SU-DHL-6 (cell line): ENCODE data around the gene RNF5.

Experiments used
- EZH2phosphoT487 ChIP-seq: fragments of 200-600 bp; sonication (generic), shearing (Covaris generic); conservative IDR thresholded peaks from 2 replicates; pipeline ENCODE4 v1.6.1; 2018; ENCODE audit warnings: mild to moderate bottlenecking, antibody characterized with exemption, low read length, moderate library complexity, mixed read lengths
- TF ChIP-seq, protein P1 (sequence below): fragments of 200-600 bp; sonication (generic); IDR thresholded peaks from one replicate; pipeline ENCODE4 v1.5.1; 2017; ENCODE audit warnings: antibody characterized with exemption, mild to moderate bottlenecking, low read length, moderate library complexity; ENCODE audit not compliant: insufficient read depth, poor library complexity, severe bottlenecking

DNA sequence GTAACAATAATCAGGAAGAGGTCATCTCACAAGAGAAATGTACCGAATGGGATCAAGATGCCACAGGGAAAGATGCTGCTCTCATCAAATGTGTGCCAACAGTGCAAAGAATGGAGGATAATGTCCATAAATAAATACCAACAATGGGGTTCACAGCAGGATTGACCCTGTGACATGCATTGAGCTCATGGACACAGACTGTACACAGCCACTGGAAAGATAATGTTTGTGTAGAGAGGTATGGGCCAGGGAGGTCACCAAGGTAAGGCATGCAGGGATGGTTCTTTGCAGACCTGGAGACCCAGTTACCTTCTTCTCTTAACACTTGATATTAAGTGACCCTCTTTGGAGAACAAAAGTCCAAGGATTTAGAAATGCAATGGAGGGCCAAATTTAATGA is 3.8 kb upstream of the RNF5 start:
- TF ChIP-seq, protein P1, sequence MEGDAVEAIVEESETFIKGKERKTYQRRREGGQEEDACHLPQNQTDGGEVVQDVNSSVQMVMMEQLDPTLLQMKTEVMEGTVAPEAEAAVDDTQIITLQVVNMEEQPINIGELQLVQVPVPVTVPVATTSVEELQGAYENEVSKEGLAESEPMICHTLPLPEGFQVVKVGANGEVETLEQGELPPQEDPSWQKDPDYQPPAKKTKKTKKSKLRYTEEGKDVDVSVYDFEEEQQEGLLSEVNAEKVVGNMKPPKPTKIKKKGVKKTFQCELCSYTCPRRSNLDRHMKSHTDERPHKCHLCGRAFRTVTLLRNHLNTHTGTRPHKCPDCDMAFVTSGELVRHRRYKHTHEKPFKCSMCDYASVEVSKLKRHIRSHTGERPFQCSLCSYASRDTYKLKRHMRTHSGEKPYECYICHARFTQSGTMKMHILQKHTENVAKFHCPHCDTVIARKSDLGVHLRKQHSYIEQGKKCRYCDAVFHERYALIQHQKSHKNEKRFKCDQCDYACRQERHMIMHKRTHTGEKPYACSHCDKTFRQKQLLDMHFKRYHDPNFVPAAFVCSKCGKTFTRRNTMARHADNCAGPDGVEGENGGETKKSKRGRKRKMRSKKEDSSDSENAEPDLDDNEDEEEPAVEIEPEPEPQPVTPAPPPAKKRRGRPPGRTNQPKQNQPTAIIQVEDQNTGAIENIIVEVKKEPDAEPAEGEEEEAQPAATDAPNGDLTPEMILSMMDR, result no peak
- no peak for TF ChIP-seq EZH2phosphoT487
